ENCODE data around the gene IRAK2.

GRCh38 chr3:10286133-10286524 lies 121.4 kb downstream of the IRAK2 start:
- TF ChIP-seq CTCF (IDR thresholded peaks at IDR 0.05) (no peak), POLR2A (IDR thresholded peaks at IDR 0.05) (no peak)

Data from lower leg skin (tissue), 3 donors.